ENCODE results near the gene HGFAC.
A peak's percentile ranks its signal among the peaks of the same experiment; 100 is the strongest.
"Not testable (repeated sequence)": the region's sequence is repeated elsewhere in the genome, so short reads cannot be mapped to it uniquely, and the experiment has no call there.

Gene HGFAC

DNA sequence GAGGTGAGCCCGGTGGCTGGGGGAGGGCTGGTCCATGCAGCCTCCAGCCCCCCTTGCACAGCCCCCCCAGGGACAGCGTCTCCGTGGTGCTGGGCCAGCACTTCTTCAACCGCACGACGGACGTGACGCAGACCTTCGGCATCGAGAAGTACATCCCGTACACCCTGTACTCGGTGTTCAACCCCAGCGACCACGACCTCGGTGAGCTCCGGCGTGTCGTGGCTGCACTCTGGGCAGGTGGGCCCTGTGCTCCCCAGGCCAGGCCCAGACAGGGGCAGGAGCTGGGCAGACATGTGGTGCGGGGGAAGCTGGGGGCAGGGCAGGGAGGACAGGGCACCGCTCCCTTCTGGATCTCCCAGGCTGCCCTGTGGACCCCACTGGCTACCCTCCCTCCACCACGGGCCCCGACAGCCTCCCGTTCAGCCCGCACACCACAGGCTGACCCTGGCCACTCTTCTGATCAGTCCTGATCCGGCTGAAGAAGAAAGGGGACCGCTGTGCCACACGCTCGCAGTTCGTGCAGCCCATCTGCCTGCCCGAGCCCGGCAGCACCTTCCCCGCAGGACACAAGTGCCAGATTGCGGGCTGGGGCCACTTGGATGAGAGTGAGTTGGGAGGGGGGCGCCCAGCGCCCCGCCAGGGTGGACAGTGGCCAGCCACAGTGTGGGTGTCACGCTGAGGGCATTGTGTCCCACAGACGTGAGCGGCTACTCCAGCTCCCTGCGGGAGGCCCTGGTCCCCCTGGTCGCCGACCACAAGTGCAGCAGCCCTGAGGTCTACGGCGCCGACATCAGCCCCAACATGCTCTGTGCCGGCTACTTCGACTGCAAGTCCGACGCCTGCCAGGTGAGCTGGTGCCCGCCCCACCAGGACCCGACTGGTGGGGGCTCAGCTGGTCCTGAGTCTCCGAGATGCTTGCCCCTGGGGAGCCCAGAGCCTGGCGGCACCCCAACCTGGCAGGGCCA, 5.9 kb downstream of the HGFAC start:
- FAIRE-seq (no peak), DNase-seq (ENCODE audit: insufficient read length, low spot score) (no peak)
- no peak for TF ChIP-seq POLR2A (IDR thresholded peaks at IDR 0.05; ENCODE audit: low read depth, low read length)

DNA sequence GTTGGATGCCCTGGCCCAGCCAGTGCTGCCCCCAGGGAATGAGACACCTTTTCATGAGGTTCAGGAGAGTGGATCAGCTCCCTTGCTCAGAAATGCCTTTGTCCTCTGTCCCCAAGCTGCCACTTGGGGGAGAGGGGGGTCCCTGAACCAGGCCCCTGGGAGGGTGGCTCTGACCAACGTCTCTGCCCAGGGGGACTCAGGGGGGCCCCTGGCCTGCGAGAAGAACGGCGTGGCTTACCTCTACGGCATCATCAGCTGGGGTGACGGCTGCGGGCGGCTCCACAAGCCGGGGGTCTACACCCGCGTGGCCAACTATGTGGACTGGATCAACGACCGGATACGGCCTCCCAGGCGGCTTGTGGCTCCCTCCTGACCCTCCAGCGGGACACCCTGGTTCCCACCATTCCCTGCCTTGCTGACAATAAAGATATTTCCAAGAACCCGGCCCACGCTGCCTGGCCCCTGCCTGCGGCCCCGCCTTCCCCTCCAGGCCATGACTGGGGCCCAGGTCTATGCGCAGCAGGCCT, 7.3 kb downstream of the HGFAC start:
- FAIRE-seq = no peak
- no peak for DNase-seq (ENCODE audit: insufficient read length, low spot score)
- no peak for TF ChIP-seq POLR2A (IDR thresholded peaks at IDR 0.05; ENCODE audit: low read depth, low read length)

DNA sequence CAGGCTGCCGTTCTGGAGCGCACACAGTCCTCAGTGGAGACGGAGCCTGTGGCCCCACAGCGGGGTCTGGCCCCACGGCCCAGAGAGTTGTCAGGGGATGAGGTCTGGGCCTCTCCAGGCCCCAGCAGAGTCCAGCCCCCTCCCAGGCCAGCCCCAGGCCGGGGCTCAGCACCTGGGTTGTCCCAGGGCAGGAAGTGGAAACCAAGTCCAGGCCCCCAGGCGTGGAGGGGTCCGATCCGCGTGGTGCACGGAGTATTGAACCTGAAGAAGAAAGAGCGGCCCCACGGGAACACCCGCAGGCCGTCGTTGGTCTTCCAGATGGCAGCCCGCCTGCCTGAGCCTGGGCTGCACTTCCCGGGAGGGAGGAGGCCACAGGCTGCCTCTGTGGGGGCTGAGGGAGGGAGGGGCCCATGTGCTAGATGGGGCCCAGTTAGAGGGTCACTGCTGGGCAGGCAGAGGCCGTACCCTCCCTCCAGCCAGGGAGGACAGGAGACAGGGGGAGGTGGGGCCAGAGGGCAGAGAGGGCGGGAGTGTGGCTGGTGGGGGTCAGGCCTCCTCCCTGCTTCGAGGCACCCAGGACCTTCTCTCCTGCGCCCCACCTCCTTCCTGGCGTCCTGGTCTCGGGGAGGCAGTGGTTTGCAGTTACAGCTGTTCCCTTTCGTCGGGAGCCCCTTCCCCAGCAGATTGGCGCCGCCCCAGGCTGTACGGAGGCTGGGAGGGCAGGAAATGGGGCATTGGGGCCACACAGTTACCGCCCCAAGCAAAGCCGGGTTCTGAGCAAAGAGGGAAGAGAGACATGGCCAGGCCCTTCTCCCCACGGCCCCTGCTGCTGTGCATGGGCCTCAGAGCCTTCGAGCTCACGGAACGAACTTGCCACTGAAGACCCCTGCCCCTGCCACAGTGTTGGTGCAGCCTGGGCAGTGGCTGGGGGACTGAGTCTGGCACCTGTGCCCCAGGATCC, 8.1 kb downstream of the HGFAC start:
- no peak for FAIRE-seq
- no peak for TF ChIP-seq POLR2A (IDR thresholded peaks at IDR 0.05; ENCODE audit: low read depth, low read length)
- DNase-seq (ENCODE audit: insufficient read length, low spot score) = no peak

DNA sequence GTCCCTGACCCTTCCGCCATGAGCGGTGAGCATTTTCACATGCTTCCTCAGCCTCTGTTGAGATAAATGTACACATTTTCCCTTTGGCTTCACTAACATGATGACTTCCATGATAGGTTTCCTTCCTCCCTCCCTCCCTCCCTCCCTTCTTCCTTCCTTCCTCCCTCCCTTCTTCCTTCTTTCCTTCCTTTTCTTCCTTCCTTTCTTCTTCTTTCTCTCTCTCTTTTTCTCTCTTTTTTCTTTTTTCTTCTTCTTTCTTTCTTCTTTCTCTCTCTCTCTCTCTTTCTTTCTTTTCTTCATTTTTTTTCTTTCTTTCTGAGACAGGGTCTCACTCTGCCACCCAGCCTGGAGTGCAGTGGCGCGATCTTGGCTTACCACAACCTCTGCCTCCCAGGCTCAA, 8.9 kb downstream of the HGFAC start:
- no peak for TF ChIP-seq POLR2A (IDR thresholded peaks at IDR 0.05; ENCODE audit: low read depth, low read length)
- DNase-seq (ENCODE audit: insufficient read length, low spot score) = no peak
- FAIRE-seq = no peak

DNA sequence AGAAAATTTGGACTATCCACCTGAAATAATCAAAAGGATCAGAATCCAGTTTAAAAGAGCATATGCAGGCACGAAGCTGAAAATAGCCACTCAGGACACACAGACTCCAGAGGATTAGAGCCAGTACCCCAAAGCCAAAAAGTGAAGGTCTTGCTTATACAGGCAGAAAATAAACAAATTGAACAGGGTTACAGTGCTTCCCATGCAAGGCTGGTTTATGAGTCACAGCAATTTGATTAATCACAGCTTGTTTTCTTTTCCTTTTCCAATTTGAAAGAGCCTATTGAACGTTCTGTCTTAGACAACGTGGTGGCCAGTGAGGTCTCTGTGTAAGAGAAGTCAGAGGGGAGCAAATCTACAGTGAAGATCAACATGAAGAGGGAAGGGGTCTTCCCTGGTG, 10.2 kb downstream of the HGFAC start:
- FAIRE-seq = no peak
- no peak for DNase-seq (ENCODE audit: insufficient read length, low spot score)
- TF ChIP-seq POLR2A (IDR thresholded peaks at IDR 0.05; ENCODE audit: low read depth, low read length) = no peak

DNA sequence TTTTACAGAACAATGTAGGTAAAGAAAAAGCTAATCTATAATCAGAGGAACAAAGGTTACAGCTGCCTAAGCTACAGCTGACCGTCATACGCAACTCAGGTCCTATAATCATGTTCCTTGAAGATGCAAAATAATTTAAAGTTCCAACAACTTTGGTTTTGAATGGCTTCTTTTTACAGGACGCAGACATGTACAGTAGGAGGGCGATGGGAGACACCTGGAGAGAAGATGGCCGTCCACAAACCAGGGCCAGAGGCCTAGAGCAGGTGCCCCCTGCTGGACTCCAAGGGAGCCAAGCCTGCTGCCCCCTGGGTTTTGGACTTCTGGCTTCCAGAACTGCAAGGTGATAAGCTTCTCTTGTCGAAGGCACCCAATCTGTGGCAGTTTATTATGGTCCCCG, 10.6 kb downstream of the HGFAC start:
- no peak for TF ChIP-seq POLR2A (IDR thresholded peaks at IDR 0.05; ENCODE audit: low read depth, low read length)
- no peak for DNase-seq (ENCODE audit: insufficient read length, low spot score)
- no peak for FAIRE-seq

DNA sequence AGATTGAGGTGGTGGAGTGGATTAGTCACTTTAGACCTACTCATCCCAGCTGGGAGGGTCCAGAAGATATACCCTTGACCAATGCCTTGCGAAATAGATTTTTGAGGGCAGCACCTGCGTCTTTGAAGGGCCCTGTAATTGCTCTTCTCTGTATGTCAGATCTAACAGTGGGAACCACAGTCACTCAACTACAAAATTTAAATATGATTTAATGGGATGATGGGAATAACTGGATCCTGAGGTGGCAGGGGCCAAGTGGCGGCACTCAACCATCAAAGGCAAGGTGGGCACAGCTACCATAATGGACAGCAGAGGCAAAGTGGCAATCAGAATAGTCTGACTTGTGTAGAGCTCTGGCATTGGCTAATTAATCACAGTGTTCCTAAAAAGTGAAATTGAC, 13.8 kb downstream of the HGFAC start:
- not testable (repeated sequence) for FAIRE-seq; DNase-seq (ENCODE audit: insufficient read length, low spot score)

DNA sequence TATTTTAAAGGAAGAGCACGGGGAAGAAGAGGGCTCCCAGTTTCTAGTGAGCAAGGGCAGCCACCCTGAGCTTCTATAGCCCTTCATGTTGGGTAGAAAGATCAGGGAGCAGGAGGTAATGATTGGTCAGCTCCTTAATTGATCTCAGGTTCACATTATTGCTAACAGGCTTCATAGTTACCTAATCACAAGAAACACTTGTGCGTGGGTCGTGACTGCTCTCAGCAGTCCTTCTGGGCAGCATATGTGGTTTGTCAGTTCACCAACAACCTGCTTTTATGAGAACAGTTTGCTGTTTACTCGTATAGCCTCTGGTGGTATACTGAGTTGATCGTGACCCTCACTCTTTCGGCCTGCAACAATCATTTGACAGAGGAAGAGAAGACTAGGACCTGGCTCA, 16.6 kb downstream of the HGFAC start:
- no peak for TF ChIP-seq POLR2A (IDR thresholded peaks at IDR 0.05; ENCODE audit: low read depth, low read length)
- FAIRE-seq (no peak), DNase-seq (ENCODE audit: insufficient read length, low spot score) (no peak)

DNA sequence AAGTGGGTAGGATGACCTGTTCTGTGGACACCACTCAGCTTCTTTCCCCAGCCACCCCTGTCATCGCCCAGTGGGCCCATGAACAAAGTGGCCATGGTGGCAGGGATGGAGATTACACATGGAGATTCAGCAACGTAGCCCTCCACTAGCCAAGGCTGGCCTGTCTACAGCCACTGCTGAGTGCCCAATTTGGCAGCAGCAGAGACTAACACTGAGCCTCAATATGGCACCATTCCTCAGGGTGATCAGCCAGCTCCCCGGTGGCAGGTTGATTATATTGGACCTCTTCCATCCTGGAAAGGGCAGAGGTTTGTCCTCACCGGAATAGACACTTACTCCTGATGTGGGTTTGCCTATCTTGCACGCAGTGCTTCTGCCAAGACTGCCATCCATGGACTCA, 17.4 kb downstream of the HGFAC start:
- not testable (repeated sequence) for DNase-seq (ENCODE audit: insufficient read length, low spot score); FAIRE-seq

DNA sequence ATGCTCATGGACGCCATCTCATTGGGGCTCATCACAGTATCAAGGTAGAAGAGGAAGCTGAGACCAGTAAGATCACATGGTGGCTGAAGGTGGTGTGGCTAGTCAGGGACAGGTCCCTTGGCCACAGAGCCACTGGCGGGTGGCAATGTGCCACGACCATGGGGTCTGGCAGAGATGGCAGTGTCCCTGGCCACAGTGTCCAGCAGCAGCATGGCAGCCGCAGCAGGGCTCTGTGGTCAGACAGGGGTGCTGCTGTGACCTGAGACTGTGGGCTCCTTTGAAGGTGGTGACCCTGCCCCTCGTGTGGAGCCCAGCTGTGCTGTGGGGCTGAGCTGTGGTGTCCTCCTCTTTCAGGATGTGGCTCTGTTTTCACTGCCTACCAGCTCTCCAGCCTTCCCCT, 19.2 kb downstream of the HGFAC start:
- DNase-seq (ENCODE audit: insufficient read length, low spot score) = no peak
- FAIRE-seq = no peak
- no peak for TF ChIP-seq POLR2A (IDR thresholded peaks at IDR 0.05; ENCODE audit: low read depth, low read length)

DNA sequence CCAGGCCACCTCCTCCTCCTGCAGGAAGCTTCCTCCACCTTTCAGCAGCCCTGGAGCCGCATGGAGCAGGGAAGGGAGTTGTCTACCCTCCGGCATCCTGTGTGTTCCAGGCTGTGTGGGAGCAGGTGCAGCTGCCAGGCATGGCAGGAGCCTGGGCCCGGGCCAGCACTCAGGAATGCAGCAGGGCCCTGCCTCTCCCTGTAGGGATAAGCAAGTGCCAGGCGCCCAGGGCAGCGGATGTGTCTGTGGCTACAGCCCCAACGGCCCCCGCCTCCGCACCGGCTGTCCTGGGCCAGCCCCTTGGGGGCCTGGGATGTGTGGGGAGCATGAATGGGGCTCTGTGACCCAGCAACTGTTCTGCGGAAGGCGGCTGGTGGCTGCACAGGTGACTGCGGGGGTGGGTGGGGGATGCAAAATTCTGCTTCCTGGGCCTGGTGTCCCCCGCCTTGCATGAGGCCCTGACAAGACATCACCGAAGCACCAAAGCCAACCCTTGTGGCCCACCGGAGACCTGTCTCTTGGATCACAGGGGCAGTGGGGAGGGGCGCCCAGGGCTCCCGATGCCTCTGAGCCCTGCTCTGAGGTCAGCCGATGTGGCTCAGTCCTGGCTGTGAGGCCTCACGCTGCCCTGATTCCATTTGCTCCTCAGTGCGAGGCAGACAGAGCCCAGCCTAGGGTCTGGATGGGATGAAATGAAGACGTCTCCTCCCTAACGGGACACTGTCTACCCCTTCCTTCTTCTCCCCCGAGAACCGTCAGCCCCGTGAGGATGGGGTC, 19.9 kb downstream of the HGFAC start:
- FAIRE-seq (no peak), DNase-seq (ENCODE audit: insufficient read length, low spot score) (peak; percentile 77)
- no peak for TF ChIP-seq POLR2A (IDR thresholded peaks at IDR 0.05; ENCODE audit: low read depth, low read length)

DNA sequence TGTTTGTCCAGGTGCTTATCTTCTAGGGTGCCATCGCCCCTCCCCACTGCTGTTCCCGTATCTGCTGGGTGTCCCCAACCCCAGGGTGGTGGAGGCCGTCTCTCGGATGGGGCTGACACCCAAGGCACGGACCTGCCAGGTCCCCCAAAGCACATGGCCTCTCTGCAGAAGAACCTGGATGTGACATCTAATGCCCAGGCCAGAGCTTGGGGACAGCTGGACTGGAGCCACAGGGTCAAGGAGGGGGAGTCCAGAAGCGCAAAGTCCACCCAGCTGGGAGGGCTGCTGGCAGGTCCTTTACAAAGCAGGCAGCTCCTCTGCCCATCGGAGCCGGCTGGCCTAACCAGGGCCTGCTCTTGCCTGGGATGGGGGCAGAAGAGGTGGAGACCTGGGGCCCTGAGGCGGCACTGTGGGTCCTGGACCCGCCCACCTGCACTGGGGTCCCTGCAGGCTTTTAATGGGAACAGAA, 20.6 kb downstream of the HGFAC start:
- no peak for TF ChIP-seq POLR2A (IDR thresholded peaks at IDR 0.05; ENCODE audit: low read depth, low read length)
- DNase-seq (ENCODE audit: insufficient read length, low spot score) (no peak), FAIRE-seq (no peak)

DNA sequence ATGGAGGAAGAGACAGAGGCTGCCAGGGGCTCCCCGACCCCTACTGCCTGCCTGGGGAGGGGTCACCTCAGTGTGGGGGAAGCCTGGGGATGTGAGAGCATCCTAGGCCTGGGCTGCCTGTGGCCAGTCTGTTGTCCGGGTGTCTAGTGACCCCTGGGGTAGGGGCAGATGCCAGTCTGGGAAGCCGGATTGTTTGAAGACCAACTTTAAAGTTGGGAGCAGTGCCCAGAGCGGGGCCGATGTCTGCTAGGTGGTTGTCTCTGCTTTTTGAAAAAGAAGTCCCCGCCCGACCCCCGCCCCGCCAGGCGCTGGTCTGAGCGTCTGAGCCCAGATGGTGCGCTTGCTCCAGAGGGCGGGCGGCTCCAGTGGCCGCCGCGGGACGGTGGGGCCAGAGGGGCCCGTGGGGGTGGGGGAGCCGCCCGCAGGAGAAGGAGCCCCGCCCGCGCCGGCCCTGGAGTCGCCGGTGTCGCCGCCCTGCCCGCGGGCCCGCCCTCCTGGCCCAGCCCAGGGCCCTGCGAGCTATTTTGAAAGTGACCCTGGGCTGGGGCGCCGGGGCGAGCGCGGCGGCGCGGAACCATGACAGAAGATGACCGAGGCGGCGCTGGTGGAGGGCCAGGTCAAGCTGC, 21.1 kb downstream of the HGFAC start, which contains the start of gene DOK7:
DOK7 (plus strand) TSS at position 517 of the 626 bp plus-strand sequence; CDS start at position 587, 70 bp downstream.
- TF ChIP-seq POLR2A (IDR thresholded peaks at IDR 0.05; ENCODE audit: low read depth, low read length) = no peak
- FAIRE-seq (no peak), DNase-seq (ENCODE audit: insufficient read length, low spot score) (no peak)

Measured in H54 (cell line).